Measurements from ENCODE around the gene UPK3B. TPM values are rescaled to one million over a fixed set of nuclear protein-coding genes. Genes with fewer than 3 reads are reported as not detected.

The UPK3B gene
- total and polyA plus RNA-seq, 2 of the 13 experiments (the other 11 are each of a cell fraction or from before 2014, with no cell fraction given) = not detected

GRCh38 chr7:76512941-76513816, 2.8 kb downstream of the UPK3B start (continued):
- no peak for TF ChIP-seq PTBP1 (IDR thresholded peaks at IDR 0.05; ENCODE audit: low read depth, low read length, poor library complexity, severe bottlenecking)
- TF ChIP-seq HIVEP1 (CRISPR knock-in tag; IDR thresholded peaks at IDR 0.05) = no peak
- no peak for TF ChIP-seq CCDC6 (CRISPR knock-in tag; IDR thresholded peaks at IDR 0.05)
- no peak for TF ChIP-seq GZF1 (CRISPR knock-in tag; IDR thresholded peaks at IDR 0.05)
- no peak for TF ChIP-seq ZBTB40 (IDR thresholded peaks at IDR 0.05)
- TF ChIP-seq ZBTB40 (CRISPR knock-in tag; IDR thresholded peaks at IDR 0.05) = no peak
- no peak for TF ChIP-seq ZNF337 (CRISPR knock-in tag; IDR thresholded peaks at IDR 0.05; ENCODE audit: borderline replicate concordance, low read depth)
- 0 out of 2 replicates have a peak, but pooled peaks have one; percentile 19 for TF ChIP-seq PITX1 (CRISPR knock-in tag; IDR thresholded peaks at IDR 0.05)
- TF ChIP-seq ZNF597 (CRISPR knock-in tag; IDR thresholded peaks at IDR 0.05) = no peak
- TF ChIP-seq SAP130 (CRISPR knock-in tag; IDR thresholded peaks at IDR 0.05; ENCODE audit: low read depth) = peak; percentile 52
- TF ChIP-seq USF2 (IDR thresholded peaks at IDR 0.05; ENCODE audit: low read depth, low read length) = no peak
- TF ChIP-seq USF2 (CRISPR knock-in tag; IDR thresholded peaks at IDR 0.05; ENCODE audit: borderline replicate concordance) = no peak
- TF ChIP-seq CEBPG (CRISPR knock-in tag; IDR thresholded peaks at IDR 0.05) = no peak
- no peak for TF ChIP-seq ZNF503 (CRISPR knock-in tag; IDR thresholded peaks at IDR 0.05)
- no peak for TF ChIP-seq SNAPC2 (CRISPR knock-in tag; IDR thresholded peaks at IDR 0.05)

All from HepG2 (cell line).